ENCODE measurements around the gene CFAP46.

Gene CFAP46

GRCh38 chr10:132862485-132863420, 79.6 kb downstream of the CFAP46 start:
- Histone ChIP-seq H3K4me1 (ENCODE audit: control insufficient read depth, insufficient read depth, low read length, poor library complexity, severe bottlenecking) (no peaks in the 10 kb centered on the region), H3K9me3 (ENCODE audit: control insufficient read depth, low read length) (no peaks in the 10 kb centered on the region), H3K36me3 (ENCODE audit: control insufficient read depth, insufficient read depth, low read length) (no peaks in the 10 kb centered on the region), H3K4me3 (ENCODE audit: extremely low read depth, insufficient read depth, low read length, poor library complexity, severe bottlenecking) (no peak overlapping the region), H3K27ac (ENCODE audit: low read depth, low read length, severe bottlenecking) (no peak overlapping the region)
- WGBS, 2 experiments (ENCODE audit: insufficient coverage in 2 of 2) = 47 to 48% methylated on average over 31 to 34 of the region's 34 CpGs

- 88% methylated on average over 11 to 21 of the region's 24 CpGs for WGBS, 2 experiments (ENCODE audit: insufficient coverage in 2 of 2)
- Histone ChIP-seq H3K4me3 (ENCODE audit: extremely low read depth, insufficient read depth, low read length, poor library complexity, severe bottlenecking) (no peak overlapping the region), H3K36me3 (ENCODE audit: control insufficient read depth, insufficient read depth, low read length) (no peaks in the 10 kb centered on the region), H3K9me3 (ENCODE audit: control insufficient read depth, low read length) (no peaks in the 10 kb centered on the region), H3K27ac (ENCODE audit: low read depth, low read length, severe bottlenecking) (no peak overlapping the region), H3K4me1 (ENCODE audit: control insufficient read depth, insufficient read depth, low read length, poor library complexity, severe bottlenecking) (no peaks in the 10 kb centered on the region)
These were observed 80.4 kb downstream of the CFAP46 start for GRCh38 chr10:132861884-132862461.

- Histone ChIP-seq H3K9me3 (ENCODE audit: control insufficient read depth, low read length) (no peaks in the 10 kb centered on the region), H3K36me3 (ENCODE audit: control insufficient read depth, insufficient read depth, low read length) (no peaks in the 10 kb centered on the region), H3K4me1 (ENCODE audit: control insufficient read depth, insufficient read depth, low read length, poor library complexity, severe bottlenecking) (no peaks in the 10 kb centered on the region), H3K27ac (ENCODE audit: low read depth, low read length, severe bottlenecking) (no peak overlapping the region), H3K4me3 (ENCODE audit: extremely low read depth, insufficient read depth, low read length, poor library complexity, severe bottlenecking) (no peak overlapping the region)
- WGBS, 2 experiments (ENCODE audit: insufficient coverage in 2 of 2) = 92 to 94% methylated on average over 13 to 18 of the region's 22 CpGs
These were observed 81.2 kb downstream of the CFAP46 start for GRCh38 chr10:132861116-132861691.

- no peaks in the 10 kb centered on the region for H3K9me3 ChIP-seq (ENCODE audit: control insufficient read depth, low read length)
- no peaks in the 10 kb centered on the region for H3K36me3 ChIP-seq (ENCODE audit: control insufficient read depth, insufficient read depth, low read length)
- 91 to 94% methylated on average over 14 to 15 of the region's 16 CpGs for WGBS, 2 experiments (ENCODE audit: insufficient coverage in 2 of 2)
- H3K27ac ChIP-seq (ENCODE audit: low read depth, low read length, severe bottlenecking) = no peak overlapping the region
- H3K4me1 ChIP-seq (ENCODE audit: control insufficient read depth, insufficient read depth, low read length, poor library complexity, severe bottlenecking) = no peaks in the 10 kb centered on the region
- no peak overlapping the region for H3K4me3 ChIP-seq (ENCODE audit: extremely low read depth, insufficient read depth, low read length, poor library complexity, severe bottlenecking)
These were observed 81.8 kb downstream of the CFAP46 start for GRCh38 chr10:132860532-132860931.

- Histone ChIP-seq H3K9me3 (ENCODE audit: control insufficient read depth, low read length) (no peaks in the 10 kb centered on the region), H3K4me3 (ENCODE audit: extremely low read depth, insufficient read depth, low read length, poor library complexity, severe bottlenecking) (no peak overlapping the region), H3K4me1 (ENCODE audit: control insufficient read depth, insufficient read depth, low read length, poor library complexity, severe bottlenecking) (no peaks in the 10 kb centered on the region), H3K27ac (ENCODE audit: low read depth, low read length, severe bottlenecking) (no peak overlapping the region), H3K36me3 (ENCODE audit: control insufficient read depth, insufficient read depth, low read length) (no peaks in the 10 kb centered on the region)
- 92 to 94% methylated on average over 32 of the region's 32 CpGs for WGBS, 2 experiments (ENCODE audit: insufficient coverage in 2 of 2)
These were observed 83.1 kb downstream of the CFAP46 start for GRCh38 chr10:132859084-132859855.

GRCh38 chr10:132858121-132859081, 84.0 kb downstream of the CFAP46 start:
- H3K36me3 ChIP-seq (ENCODE audit: control insufficient read depth, insufficient read depth, low read length) = no peaks in the 10 kb centered on the region
- H3K27ac ChIP-seq (ENCODE audit: low read depth, low read length, severe bottlenecking) = no peak overlapping the region
- 91 to 94% methylated on average over 32 to 37 of the region's 45 CpGs for WGBS, 2 experiments (ENCODE audit: insufficient coverage in 2 of 2)
- H3K9me3 ChIP-seq (ENCODE audit: control insufficient read depth, low read length) = no peaks in the 10 kb centered on the region
- no peaks in the 10 kb centered on the region for H3K4me1 ChIP-seq (ENCODE audit: control insufficient read depth, insufficient read depth, low read length, poor library complexity, severe bottlenecking)
- no peak overlapping the region for H3K4me3 ChIP-seq (ENCODE audit: extremely low read depth, insufficient read depth, low read length, poor library complexity, severe bottlenecking)

- Histone ChIP-seq H3K36me3 (ENCODE audit: control insufficient read depth, insufficient read depth, low read length) (no peaks in the 10 kb centered on the region), H3K27ac (ENCODE audit: low read depth, low read length, severe bottlenecking) (no peak overlapping the region), H3K4me1 (ENCODE audit: control insufficient read depth, insufficient read depth, low read length, poor library complexity, severe bottlenecking) (no peaks in the 10 kb centered on the region), H3K9me3 (ENCODE audit: control insufficient read depth, low read length) (no peaks in the 10 kb centered on the region), H3K4me3 (ENCODE audit: extremely low read depth, insufficient read depth, low read length, poor library complexity, severe bottlenecking) (no peak overlapping the region)
- WGBS, 2 experiments (ENCODE audit: insufficient coverage in 2 of 2) = 83 to 88% methylated on average over 12 to 13 of the region's 13 CpGs
These were observed 85.4 kb downstream of the CFAP46 start for GRCh38 chr10:132856869-132857524.

GRCh38 chr10:132855889-132856288, 86.5 kb downstream of the CFAP46 start:
- WGBS, 2 experiments (ENCODE audit: insufficient coverage in 2 of 2) = 68 to 85% methylated on average over 2 to 5 of the region's 7 CpGs
- Histone ChIP-seq H3K4me3 (ENCODE audit: extremely low read depth, insufficient read depth, low read length, poor library complexity, severe bottlenecking) (no peak overlapping the region), H3K27ac (ENCODE audit: low read depth, low read length, severe bottlenecking) (no peak overlapping the region), H3K9me3 (ENCODE audit: control insufficient read depth, low read length) (no peaks in the 10 kb centered on the region), H3K4me1 (ENCODE audit: control insufficient read depth, insufficient read depth, low read length, poor library complexity, severe bottlenecking) (no peaks in the 10 kb centered on the region), H3K36me3 (ENCODE audit: control insufficient read depth, insufficient read depth, low read length) (no peaks in the 10 kb centered on the region)

- H3K4me1 ChIP-seq (ENCODE audit: control insufficient read depth, insufficient read depth, low read length, poor library complexity, severe bottlenecking) = peaks cover 5% of the 10 kb centered on the region
- no peaks in the 10 kb centered on the region for H3K9me3 ChIP-seq (ENCODE audit: control insufficient read depth, low read length)
- WGBS, 2 experiments (ENCODE audit: insufficient coverage in 2 of 2) = 90 to 94% methylated on average over 21 of the region's 22 CpGs
- H3K27ac ChIP-seq (ENCODE audit: low read depth, low read length, severe bottlenecking) = no peak overlapping the region
- no peaks in the 10 kb centered on the region for H3K36me3 ChIP-seq (ENCODE audit: control insufficient read depth, insufficient read depth, low read length)
- no peak overlapping the region for H3K4me3 ChIP-seq (ENCODE audit: extremely low read depth, insufficient read depth, low read length, poor library complexity, severe bottlenecking)
These were observed 90.9 kb downstream of the CFAP46 start for GRCh38 chr10:132851451-132851850.

Data from mesodermal cell (in vitro differentiated cells).